HG03045 (cell line): ENCODE results near the gene SLCO2A1.
"Not testable (repeated sequence)": the region's sequence is repeated elsewhere in the genome, so short reads cannot be mapped to it uniquely, and the experiment has no call there.

ENCODE experiments used
- ATAC-seq: cut with Tn5 transposase; IDR thresholded peaks from one replicate; pipeline ENCODE4 v1.9.1; 2021; ENCODE audit warnings: mild to moderate bottlenecking, moderate library complexity; ENCODE audit not compliant: unreplicated experiment

SLCO2A1 gene

GRCh38 chr3:134029734-134030378 is at the start of gene SLCO2A1:
SLCO2A1 (minus strand) TSS chr3:134029925; CDS start chr3:134029802, 123 bp downstream.
- no peak for ATAC-seq

DNA sequence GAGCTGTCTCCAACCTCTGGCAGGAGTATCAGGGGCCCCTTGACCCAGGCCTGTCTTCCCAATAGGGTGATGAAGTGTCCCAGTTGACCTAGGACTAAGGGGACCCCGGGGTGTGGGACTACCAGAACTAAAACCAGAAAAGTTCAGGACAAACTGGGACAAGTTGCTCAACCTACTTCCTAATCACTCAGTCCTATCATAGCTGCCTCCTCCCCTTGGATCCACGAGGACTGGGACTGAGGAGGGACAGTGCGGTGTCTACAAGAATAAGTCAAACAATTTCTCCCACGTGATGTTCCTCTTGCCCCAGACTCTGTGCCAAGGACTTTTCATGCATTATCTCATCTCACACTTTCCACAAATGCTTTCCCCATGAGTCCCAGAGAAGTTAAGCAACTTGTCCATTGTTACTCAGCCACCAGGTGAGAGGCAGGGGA is 49.4 kb upstream of the SLCO2A1 start:
- ATAC-seq = no peak

GRCh38 chr3:134078169-134078831 is 48.6 kb upstream of the SLCO2A1 start:
- no peak for ATAC-seq

GRCh38 chr3:134077649-134078161 is 48.0 kb upstream of the SLCO2A1 start:
- ATAC-seq = no peak

GRCh38 chr3:134076851-134077250 is 47.1 kb upstream of the SLCO2A1 start:
- no peak for ATAC-seq

GRCh38 chr3:134075846-134076245 is 46.1 kb upstream of the SLCO2A1 start:
- no peak for ATAC-seq

DNA sequence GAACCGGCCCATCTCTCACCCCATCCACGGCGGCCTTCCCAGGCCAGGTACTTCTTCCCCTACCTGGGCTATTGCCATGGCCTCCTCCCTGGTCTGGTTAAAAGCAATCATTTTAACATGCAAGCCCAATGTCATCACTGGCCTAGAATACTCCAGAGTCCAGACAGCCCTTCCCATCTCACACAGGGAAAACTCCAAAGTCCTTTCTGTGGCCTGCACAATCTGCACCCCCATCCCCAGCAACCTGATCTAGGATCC is 45.8 kb upstream of the SLCO2A1 start:
- ATAC-seq = no peak

- ATAC-seq = no peak
Observed at GRCh38 chr3:134074790-134075567, 45.3 kb upstream of the SLCO2A1 start.

DNA sequence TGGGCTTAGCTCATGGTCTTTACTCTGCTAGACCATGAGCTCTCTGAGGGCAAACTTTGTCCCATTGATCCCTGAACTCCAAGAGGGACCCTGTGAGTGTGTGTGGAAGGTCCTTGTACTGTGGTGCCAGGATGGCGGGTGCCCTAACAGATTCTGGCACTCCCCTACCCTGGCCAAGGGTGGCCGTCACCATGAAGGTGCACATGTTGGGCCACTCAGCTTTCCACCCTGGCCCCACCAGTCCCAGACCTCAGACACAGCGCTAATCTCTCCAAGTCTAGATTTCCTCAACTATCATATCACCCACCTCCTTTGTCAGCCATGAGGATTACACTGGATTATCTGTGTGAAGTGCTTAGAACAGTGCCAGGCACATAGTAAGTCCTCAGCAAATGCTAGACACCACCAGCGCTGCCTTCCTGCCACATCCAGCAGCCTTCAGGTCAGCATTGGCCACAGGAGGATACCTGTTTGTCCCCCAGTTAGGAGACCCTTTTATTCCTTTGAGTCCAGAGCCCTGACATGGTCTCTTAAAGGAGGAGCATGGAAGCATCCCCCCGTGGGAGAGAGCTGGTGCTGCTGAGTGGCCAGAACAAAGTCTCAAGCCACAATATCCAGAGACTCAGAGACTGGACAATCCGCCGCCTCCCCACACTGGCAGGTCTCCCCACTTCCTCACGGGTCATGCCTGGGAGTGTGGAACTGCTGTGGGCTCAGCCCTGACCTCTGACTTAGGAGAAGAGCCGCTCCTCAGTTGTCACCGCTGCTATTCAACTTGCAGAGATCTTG is 44.5 kb upstream of the SLCO2A1 start:
- ATAC-seq = no peak

DNA sequence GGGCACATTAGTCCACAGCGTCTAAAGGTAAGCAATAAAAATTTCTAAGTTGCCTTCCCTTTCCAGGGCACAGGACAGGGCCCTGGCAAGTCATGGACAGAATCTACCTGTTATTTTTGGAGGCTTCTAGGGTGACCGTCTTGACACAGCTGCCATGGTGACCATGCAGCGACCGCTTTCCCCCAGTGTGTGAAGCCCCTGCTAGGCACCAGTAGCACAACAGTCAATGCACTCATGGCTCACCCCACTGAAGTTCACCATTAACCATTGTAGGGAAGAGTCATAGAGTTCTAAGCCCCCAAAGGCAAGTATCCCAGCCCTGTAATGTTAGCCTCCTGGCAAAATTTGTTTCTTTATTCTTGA is 43.8 kb upstream of the SLCO2A1 start:
- no peak for ATAC-seq

GRCh38 chr3:134072881-134073582 is 43.3 kb upstream of the SLCO2A1 start:
- ATAC-seq = no peak

DNA sequence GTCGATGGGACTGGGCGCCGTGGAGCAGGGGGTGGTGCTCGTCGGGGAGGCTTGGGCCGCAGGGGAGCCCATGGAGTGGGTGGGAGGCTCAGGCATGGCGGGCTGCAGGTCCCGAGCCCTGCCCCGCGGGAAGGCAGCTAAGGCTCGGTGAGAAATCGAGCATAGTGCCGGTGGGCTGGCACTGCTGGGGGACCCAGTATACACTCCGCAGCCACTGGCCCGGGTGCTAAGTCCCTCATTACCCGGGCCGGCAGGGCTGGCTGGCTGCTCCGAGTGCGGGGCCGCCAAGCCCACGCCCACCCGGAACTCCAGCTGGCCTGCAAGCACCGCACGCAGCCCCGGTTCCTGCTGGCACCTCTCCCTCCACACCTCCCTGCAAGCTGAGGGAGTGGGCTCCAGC is 40.6 kb upstream of the SLCO2A1 start:
- ATAC-seq = not testable (repeated sequence)

DNA sequence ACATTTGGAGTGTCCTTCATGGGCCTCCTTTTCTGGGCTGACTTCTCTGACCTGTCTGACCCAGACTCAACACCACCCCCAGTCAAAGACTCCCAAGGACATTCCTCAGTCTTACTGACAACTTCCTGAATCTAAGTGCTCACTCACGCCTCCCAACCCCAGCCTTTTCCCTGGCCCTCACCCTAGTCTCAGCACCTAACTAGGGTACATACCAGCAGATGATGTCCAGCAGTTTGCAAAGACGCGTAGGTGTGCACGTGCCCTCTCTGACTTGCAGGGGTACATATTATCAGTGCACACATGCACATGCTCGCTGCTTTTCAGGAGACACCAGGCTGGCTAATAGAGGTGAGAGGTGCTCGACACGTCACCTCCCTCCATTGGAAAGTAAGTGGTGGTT is 38.7 kb upstream of the SLCO2A1 start:
- no peak for ATAC-seq

DNA sequence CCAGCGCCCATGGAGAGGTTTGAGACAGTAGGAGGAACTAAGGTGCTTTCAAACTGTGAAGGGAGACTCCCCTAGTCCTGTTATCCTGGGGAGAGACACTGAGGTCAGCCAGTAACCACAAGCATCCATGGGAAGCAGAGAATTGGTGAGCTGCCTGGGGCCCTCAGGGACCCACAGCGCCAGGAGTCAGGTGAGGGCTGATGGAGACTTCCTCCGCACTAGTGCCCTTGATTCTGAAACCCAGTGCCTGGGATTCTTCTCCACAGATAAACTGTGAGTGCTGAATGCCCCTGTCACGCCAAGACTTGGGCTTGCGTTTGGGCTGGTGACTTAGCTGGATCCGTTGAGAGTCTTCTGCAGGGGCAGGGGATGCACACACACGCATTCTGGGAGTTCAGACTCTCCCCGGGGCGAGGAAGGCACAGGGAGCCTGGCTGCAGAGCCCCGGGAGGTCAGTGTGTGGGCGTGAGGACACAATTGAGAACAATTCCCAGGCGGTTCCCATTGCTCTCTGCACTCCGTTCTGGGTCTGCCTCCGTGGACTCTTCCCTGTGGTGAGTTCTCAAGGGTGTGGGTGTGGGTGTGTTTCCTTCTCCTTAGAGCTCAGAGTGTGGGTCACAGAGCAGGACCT is 37.9 kb upstream of the SLCO2A1 start:
- ATAC-seq = no peak

DNA sequence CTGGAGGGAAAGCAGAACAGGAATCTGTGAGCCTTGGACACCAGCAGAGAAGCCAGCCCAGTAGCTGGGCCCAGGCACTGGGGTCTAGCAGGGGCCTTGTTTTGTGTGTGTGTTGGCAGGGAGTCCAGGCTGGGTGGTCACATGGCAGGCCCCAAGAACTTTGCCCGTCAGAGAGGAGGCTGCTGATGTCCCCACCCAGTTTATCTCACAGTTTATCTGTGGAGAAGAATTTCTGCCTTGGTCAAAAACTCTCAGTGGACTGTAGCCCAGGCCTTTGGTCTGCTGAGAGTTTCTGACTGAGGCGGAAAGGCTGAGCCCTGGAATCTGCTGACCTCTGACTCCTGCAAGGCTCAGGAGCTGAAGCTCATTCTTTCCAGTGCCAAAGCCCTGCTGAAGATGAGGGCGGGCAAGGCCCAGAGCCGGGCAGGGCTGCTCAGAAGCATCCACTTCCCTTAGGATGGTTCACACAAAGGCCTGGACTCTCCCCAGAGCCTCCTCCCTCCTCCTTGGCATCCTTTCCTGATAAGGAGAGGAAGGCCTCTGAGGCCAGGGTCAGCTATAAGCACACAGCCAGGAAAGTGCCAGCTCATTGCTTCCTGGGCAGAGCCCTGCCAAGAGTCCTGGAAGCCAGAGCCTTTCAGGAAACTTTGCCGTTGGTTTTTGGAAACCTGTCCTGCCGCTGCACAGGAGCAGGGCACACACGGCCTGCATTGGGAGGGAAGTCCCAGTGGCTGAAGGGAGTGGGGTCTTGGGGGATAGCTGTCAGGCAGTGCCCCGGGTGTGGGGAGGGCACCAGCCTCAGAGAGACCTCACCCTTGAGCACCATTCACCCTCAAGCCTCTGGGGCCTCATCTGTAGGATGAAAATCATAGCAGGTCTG is 37.2 kb upstream of the SLCO2A1 start:
- no peak for ATAC-seq

GRCh38 chr3:134066158-134066541 is 36.4 kb upstream of the SLCO2A1 start:
- no peak for ATAC-seq

DNA sequence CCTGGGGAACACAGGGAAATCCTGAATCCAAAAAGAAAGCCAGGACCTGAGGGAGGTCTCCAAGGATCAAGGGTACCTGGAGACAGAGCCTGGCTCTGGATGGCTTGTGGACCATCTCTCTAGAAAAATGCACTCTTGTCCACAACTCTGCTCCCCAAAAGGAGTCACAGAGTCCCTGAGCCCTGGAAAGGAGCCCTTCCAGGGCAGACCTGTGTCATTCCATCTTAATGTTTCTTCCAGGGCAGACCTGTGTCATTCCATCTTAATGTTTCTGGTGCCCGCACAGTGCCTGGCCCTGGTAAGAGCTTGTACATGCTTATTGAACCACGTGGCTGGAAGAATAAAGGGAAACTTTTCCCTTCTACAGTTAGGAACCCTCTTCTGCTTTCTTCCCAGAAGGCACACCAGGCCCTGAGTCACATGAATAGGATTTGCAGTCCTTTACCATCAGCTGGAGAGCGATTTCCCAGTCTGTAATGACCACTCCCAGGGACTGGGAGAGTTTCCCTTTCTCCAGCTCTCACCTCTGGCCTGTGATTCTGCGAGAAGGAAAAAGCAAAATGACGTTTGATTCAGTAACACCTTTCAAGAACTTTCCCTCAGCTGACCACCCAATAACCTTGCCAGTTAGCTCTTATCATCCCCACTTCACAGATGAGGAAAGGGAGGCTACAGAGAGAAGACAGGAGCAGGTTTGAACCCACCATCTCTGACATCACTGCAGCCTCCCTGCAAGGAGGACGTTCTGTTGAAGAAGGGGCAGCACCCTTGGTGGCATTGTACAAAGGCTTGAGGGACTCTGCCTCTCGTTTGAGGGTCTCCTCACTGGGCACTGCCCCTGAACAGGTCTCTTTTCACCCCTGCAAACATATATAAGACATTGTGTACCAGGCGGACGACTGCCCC is 35.8 kb upstream of the SLCO2A1 start:
- ATAC-seq = no peak

DNA sequence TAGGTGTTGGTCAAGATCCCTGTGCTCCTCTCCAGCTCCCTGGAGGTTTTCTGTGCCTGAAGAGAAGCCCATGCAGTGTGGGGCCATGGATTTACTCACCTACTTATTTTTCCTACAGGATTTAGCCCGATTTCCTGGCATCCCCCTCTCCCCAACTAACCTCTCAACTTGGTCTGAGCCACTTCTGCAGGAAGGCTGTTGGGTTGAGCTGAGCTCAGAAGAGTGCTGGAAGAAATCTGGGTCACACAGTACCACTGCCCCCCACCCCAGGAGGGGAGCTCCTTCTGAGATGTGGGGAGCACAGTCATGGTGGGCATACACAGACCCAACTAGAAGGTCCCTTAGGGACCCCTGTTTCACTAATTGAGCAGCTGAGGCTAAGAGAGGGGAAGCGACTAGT is 34.4 kb upstream of the SLCO2A1 start:
- ATAC-seq = no peak
